GM20431 (cell line): ENCODE measurements around the gene JUP.

ENCODE experiments used
- in situ Hi-C: fragments of 300-500 bp; cut with MseI, MboI; formaldehyde crosslinking; loops from one replicate; pipeline ENCODE4 v1.15.0; 2020; ENCODE audit warnings: low sequenced_read_pairs; ENCODE audit not compliant: unreplicated experiment

The JUP gene

GRCh38 chr17:41762841-41763240, 23.7 kb downstream of the JUP start:
- in situ Hi-C loops, result no loop called here

- in situ Hi-C loops, result no loop called here
Measured at GRCh38 chr17:41762391-41762790, 24.1 kb downstream of the JUP start.

- in situ Hi-C loops, result no loop called here
Measured at GRCh38 chr17:41760878-41761277, 25.6 kb downstream of the JUP start.

GRCh38 chr17:41758601-41759000, 27.9 kb downstream of the JUP start:
- in situ Hi-C loops, result no loop called here

GRCh38 chr17:41754066-41754465, 32.4 kb downstream of the JUP start:
- in situ Hi-C loops, result no loop called here

GRCh38 chr17:41751288-41751687, 35.2 kb downstream of the JUP start:
- in situ Hi-C loops, result no loop called here

- in situ Hi-C loops, result no loop called here
Measured at GRCh38 chr17:41750862-41751261, 35.6 kb downstream of the JUP start.

GRCh38 chr17:41748275-41748674, 38.2 kb downstream of the JUP start:
- in situ Hi-C loops, result no loop called here

- in situ Hi-C loops, result no loop called here
Measured at GRCh38 chr17:41741709-41742108, 44.8 kb downstream of the JUP start.

GRCh38 chr17:41740506-41740905, 46.0 kb downstream of the JUP start:
- in situ Hi-C loops, result no loop called here

GRCh38 chr17:41739661-41740352, 46.7 kb downstream of the JUP start:
- in situ Hi-C loops, result loop anchor here (10.0 kb wide), 1 partner anchor 65 kb away; no protein-coding TSS in a partner anchor

- in situ Hi-C loops, result loop anchor here (10.0 kb wide), 1 partner anchor 66 kb away; no protein-coding TSS in a partner anchor
Measured at GRCh38 chr17:41738801-41739112, 47.8 kb downstream of the JUP start.

GRCh38 chr17:41738077-41738800, 48.3 kb downstream of the JUP start:
- in situ Hi-C loops, result loop anchor here (10.0 kb wide), 1 partner anchor 67 kb away; no protein-coding TSS in a partner anchor

GRCh38 chr17:41737680-41738023, 48.9 kb downstream of the JUP start:
- in situ Hi-C loops, result loop anchor here (10.0 kb wide), 1 partner anchor 67 kb away; no protein-coding TSS in a partner anchor

- in situ Hi-C loops, result loop anchor here (10.0 kb wide), 1 partner anchor 68 kb away; no protein-coding TSS in a partner anchor
Measured at GRCh38 chr17:41736983-41737679, 49.4 kb downstream of the JUP start.

- in situ Hi-C loops, result loop anchor here (10.0 kb wide), 1 partner anchor 69 kb away; no protein-coding TSS in a partner anchor
Measured at GRCh38 chr17:41735744-41736143, 50.8 kb downstream of the JUP start.

- in situ Hi-C loops, result loop anchor here (10.0 kb wide), 1 partner anchor 70 kb away; no protein-coding TSS in a partner anchor
Measured at GRCh38 chr17:41734949-41735313, 51.6 kb downstream of the JUP start.

- in situ Hi-C loops, result loop anchor here (10.0 kb wide), 1 partner anchor 70 kb away; no protein-coding TSS in a partner anchor
Measured at GRCh38 chr17:41734139-41734948, 52.2 kb downstream of the JUP start, which contains the start of gene HAP1. TSS of gene HAP1 (minus strand) at chr17:41734643. CDS start at chr17:41734634, 9 bp downstream.

GRCh38 chr17:41733348-41734138, 53.0 kb downstream of the JUP start:
- in situ Hi-C loops, result loop anchor here (10.0 kb wide), 1 partner anchor 71 kb away; no protein-coding TSS in a partner anchor
